Suprapubic skin (tissue), 3 donors: ENCODE data around the gene TM9SF2.

Source experiments
- CTCF ChIP-seq, 2 donors: fragments of 200-600 bp in 1 of 2; fragments of 450-650 bp in 1 of 2; sonication (generic) in 1 of 2; IDR thresholded peaks; one replicate each; pipeline ENCODE4 v1.5.1; 2016 to 2019; ENCODE audit warnings: antibody characterized with exemption in 2 of 2, mild to moderate bottlenecking in 1 of 2, moderate library complexity in 1 of 2
- POLR2AphosphoS5 ChIP-seq, 3 donors: sonication (generic); formaldehyde crosslinking; IDR thresholded peaks; one replicate each; pipeline ENCODE4 v1.6.1; 2017; ENCODE audit warnings: antibody characterized with exemption in 3 of 3

- no peak for TF ChIP-seq CTCF (IDR thresholded peaks at IDR 0.05)
- no peak for TF ChIP-seq POLR2AphosphoS5 (IDR thresholded peaks at IDR 0.05)
Measured at GRCh38 chr13:99546878-99547277, 45.6 kb downstream of the TM9SF2 start.
